ENCODE measurements around the gene OR51V1.
"Not testable (repeated sequence)": the region's sequence is repeated elsewhere in the genome, so short reads cannot be mapped to it uniquely, and the experiment has no call there.

The OR51V1 gene

DNA sequence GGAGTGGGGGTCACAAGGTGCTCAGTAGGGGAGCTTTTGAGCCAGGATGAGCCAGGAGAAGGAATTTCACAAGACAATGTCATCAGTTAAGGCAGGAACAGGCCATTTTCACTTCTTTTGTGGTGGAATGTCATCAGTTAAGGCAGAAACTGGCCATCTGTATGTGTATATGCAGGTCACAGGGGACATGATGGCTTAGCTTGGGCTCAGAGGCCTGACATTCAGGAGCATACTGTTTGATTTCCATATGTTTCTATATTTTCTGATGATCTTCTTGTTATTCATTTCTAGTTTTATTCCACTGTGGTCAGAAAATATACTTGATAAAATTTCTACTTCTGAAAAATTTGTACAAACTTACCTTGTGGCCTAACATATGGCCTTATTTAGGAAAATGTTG lies 34.6 kb downstream of the OR51V1 start:
- DNase-seq (ENCODE audit: low spot score): not testable (repeated sequence)

DNA sequence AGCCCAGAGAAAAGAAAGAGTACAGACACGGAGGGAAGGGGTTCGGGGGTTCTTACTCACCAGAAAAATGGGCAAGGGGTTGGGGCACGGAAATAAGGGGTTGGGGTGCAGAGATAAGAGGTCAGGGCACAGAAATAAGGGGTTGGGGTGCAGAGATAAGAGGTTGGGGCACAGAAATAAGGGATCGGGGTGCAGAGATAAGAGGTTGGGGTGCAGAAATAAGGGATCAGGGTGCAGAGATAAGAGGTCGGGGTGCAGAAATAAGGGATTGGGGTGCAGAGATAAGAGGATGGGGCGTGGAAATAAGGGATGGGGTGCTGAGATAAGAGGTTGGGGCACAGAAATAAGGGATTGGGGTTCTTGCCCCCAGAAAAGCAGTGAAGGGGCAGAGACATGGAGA lies 35.7 kb downstream of the OR51V1 start:
- DNase-seq (ENCODE audit: low spot score): not testable (repeated sequence)

DNA sequence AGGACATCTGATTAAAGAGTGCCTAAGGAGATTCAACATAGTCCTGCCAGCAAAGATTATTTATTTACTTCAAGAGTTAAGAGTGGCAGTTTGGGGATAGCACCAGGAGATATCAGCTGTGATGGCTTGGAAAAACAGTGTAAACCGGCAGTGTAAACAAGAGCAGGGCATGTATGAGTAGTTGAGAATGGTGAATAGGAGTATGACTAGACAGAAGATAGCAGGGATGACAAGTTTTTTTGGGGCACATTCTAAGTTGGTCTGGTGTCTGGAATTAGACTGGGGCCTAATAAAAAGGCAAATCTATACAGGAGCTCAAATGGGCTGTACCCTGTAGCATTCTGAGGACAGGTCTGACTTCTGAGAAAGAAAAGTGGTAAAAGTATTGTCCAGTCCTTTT lies 39.4 kb downstream of the OR51V1 start:
- DNase-seq (ENCODE audit: low spot score): not testable (repeated sequence)

- not testable (repeated sequence) for DNase-seq (ENCODE audit: low spot score)
Measured at GRCh38 chr11:5160217-5160616, 40.3 kb downstream of the OR51V1 start.

DNA sequence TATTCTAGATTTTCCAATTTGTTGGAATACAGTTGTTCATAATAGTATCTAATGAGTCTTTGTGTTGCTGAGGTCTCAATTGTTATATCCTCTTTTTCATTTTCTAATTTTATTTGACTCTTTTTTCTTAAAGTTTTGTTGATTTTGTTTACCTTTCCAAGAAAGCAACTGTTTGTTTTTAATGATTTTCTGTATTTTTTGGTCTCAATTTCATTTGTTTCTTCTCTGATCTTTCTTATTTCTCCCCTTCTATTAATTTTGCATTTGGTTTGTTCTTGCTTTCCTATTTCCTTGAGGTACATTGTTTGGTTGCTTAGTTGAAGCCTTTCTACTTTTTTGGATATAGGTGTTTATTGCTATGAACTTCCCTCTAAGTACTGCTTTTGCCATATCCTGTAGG lies 40.7 kb downstream of the OR51V1 start:
- DNase-seq (ENCODE audit: low spot score): no peak

DNA sequence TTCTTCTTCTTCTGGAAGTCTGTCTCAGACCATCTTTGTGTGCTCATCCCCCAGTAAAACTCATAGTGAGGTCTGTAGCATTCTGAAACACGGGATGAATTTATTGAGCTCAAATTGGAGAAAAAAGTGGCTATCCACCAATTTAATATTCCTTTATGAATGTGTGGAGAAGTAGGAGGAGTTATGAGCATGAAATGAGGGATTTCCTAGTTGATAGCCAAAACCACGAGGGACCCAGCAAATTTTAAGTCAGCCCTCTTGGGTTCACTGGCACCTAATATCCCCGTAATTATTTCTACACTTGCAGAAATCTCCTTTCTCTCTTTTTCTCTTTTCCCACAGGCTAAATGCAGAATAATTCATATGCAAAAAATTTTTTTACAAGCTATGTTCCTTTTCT lies 45.8 kb downstream of the OR51V1 start, which contains the start of gene OR52A1:
TSS of gene OR52A1 (minus strand) at position 101 of the 400 bp plus-strand sequence. CDS start 2,388 bp downstream, outside the sequence.
- DNase-seq (ENCODE audit: low spot score): no peak

GRCh38 chr11:5153574-5154431 lies 46.7 kb downstream of the OR51V1 start:
- no peak for DNase-seq (ENCODE audit: low spot score)

DNA sequence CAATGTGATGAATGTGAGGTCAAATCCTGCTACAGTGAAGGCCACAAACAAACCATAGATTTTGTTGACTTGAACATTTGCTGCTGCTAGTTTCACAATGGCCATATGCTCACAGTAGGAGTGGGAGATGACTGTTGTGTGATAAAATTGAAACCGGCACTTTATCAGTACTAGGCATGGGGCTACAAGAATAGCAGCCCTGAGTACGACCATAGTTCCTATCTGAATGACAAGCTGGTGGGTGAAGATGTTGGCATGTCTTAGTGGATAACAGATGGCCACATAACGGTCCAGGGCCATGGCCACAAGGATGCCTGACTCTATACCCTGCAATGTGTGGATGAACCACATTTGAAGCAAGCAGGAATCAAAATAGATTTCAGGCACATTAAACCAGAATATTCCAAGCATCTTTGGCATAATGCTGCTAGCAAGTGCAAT lies 48.7 kb downstream of the OR51V1 start:
- no peak for DNase-seq (ENCODE audit: low spot score)
